Spleen (tissue), 11 donors: Measurements from ENCODE around the gene PRDX3. TPM values are rescaled to one million over a fixed set of nuclear protein-coding genes. Genes with fewer than 3 reads are reported as not detected.
"Not testable (repeated sequence)": the region's sequence is repeated elsewhere in the genome, so short reads cannot be mapped to it uniquely, and the experiment has no call there.

Experiments used
- DNase-seq: peaks from one replicate; pipeline ENCODE4 v3.0.0-alpha.2; 2020
- H3K27ac ChIP-seq, 8 donors: fragments of 200-600 bp; sonication (generic) in 7 of 8; 1 replicate in 4 of 8; 2 replicates in 4 of 8; pipeline versions ENCODE4 v1.5.0 to v1.8.0; 2016 to 2021; ENCODE audit warnings: inconsistent platforms in 4 of 8, mild to moderate bottlenecking in 4 of 8, moderate library complexity in 1 of 8
- H3K27me3 ChIP-seq, 7 donors: fragments of 200-600 bp; sonication (generic) in 6 of 7; replicated peaks in 1 of 7; 1 replicate in 4 of 7; 2 replicates in 3 of 7; pipeline versions ENCODE4 v1.5.0 to v1.8.0; 2016 to 2021; ENCODE audit warnings: inconsistent platforms in 3 of 7, mild to moderate bottlenecking in 1 of 7
- H3K36me3 ChIP-seq, 6 donors: fragments of 200-600 bp; sonication (generic) in 5 of 6; 1 replicate in 4 of 6; 2 replicates in 2 of 6; pipeline versions ENCODE4 v1.5.0 to v1.8.0; 2016 to 2021; ENCODE audit warnings: inconsistent platforms in 2 of 6
- H3K4me1 ChIP-seq, 6 donors: fragments of 200-600 bp; sonication (generic) in 5 of 6; 1 replicate in 3 of 6; 2 replicates in 3 of 6; pipeline versions ENCODE4 v1.5.0 to v1.8.0; 2016 to 2021; ENCODE audit warnings: inconsistent platforms in 3 of 6
- H3K4me3 ChIP-seq, 8 donors: fragments of 200-600 bp; sonication (generic) in 7 of 8; 1 replicate in 4 of 8; 2 replicates in 4 of 8; pipeline versions ENCODE4 v1.5.0 to v1.8.0; 2016 to 2021; ENCODE audit warnings: inconsistent platforms in 4 of 8, mild to moderate bottlenecking in 4 of 8, moderate library complexity in 2 of 8
- H3K9me3 ChIP-seq, 8 donors: fragments of 200-600 bp; sonication (generic) in 7 of 8; 1 replicate in 4 of 8; 2 replicates in 4 of 8; pipeline versions ENCODE4 v1.5.0 to v1.8.0; 2016 to 2021; ENCODE audit warnings: inconsistent platforms in 4 of 8
- CTCF ChIP-seq, 11 experiments: fragments of 200-600 bp in 7 of 11; fragments of 450-650 bp in 4 of 11; sonication (generic) in 4 of 11; IDR thresholded peaks in 8 of 11; conservative IDR thresholded peaks in 3 of 11; 1 replicate in 7 of 11; 2 replicates in 4 of 11; pipeline versions ENCODE4 v1.4.0 to v1.8.0; 2016 to 2021; ENCODE audit warnings: antibody characterized with exemption in 11 of 11, inconsistent platforms in 4 of 11, mild to moderate bottlenecking in 1 of 11
- POLR2A ChIP-seq, 3 donors: fragments of 450-650 bp; IDR thresholded peaks; one replicate each; pipeline ENCODE4 v1.5.1; 2017; ENCODE audit warnings: antibody characterized with exemption in 3 of 3, mild to moderate bottlenecking in 1 of 3
- POLR2AphosphoS5 ChIP-seq, 3 donors: sonication (generic); formaldehyde crosslinking; IDR thresholded peaks; one replicate each; pipeline ENCODE4 v1.5.1; 2017; ENCODE audit warnings: antibody characterized with exemption in 3 of 3
- WGBS, 5 donors: extraction: QIAGEN DNeasy Blood & Tissue Kit in 3 of 5; methylation state at CpG; one replicate each; pipeline versions ENCODE4 v1.1.5 to v1.1.7; 2013 to 2018; 5-methylcytosine and 5-hydroxymethylcytosine counted together
- intact Hi-C: fragments of 100-400 bp; cut with DNase I; formaldehyde crosslinking; loops from one replicate; pipeline ENCODE4 v1.15.0; 2023; ENCODE audit warnings: low total_unique reads
- polyA plus RNA-seq, 3 donors: library from polyadenylated mRNA; stranded (reverse); fragments of 200-250 nt; gene quantifications; one replicate each; pipeline ENCODE4 v1.2.1, GENCODE V29; 2013
- total RNA-seq, 7 donors: library from RNA; depleted of rRNA in 3 of 7; stranded (reverse); fragments of >200 nt in 3 of 7; fragmentation: NEBNext Ultra II Directional in 4 of 7; extraction: Animal tissue kit (Norgen Biotek cat#: 25700) in 4 of 7; gene quantifications; one replicate each; pipeline versions ENCODE4 v1.1.0 to v1.2.1, GENCODE V29; 2016 to 2021
- donor health status: healthy with polysubstance abuse.
- donor health status: DM: no; HTN: no; CAD: no; lungs with moderate emphysema.
- donor health status: DM: no; HTN: no; CAD: no.
- donor health status: Bipolar disorder and iron deficiency.
- donor health status: healthy.
- donor health status: DM: no; HTN: no; CAD: no.
- donor health status: DM: yes; HTN: yes; CAD: no.

The PRDX3 gene
- total and polyA plus RNA-seq, 10 donors: 61.9 to 138 (median 96.5) TPM

- TF ChIP-seq CTCF (IDR thresholded peaks at IDR 0.05 in 8 of 11, conservative IDR thresholded peaks at IDR 0.05 in 3 of 11) (no peak), POLR2AphosphoS5 (IDR thresholded peaks at IDR 0.05) (no peak), POLR2A (IDR thresholded peaks at IDR 0.05) (no peak)
- intact Hi-C loops: no loop called here
- H3K27ac ChIP-seq: no peak overlapping the region
- H3K4me3 ChIP-seq: no peak overlapping the region
- peaks cover 5 to 100% (median 74%) of the 10 kb centered on the region in 6 donors for H3K36me3 ChIP-seq
- DNase-seq: no peak
- no peaks in the 10 kb centered on the region for H3K4me1 ChIP-seq
- no peaks in the 10 kb centered on the region for H3K27me3 ChIP-seq
- no peaks in the 10 kb centered on the region for H3K9me3 ChIP-seq
- WGBS, 5 donors: 85 to 98% (median 92%) methylated on average over 5 of the region's 5 CpGs
These were observed 25.6 kb downstream of the PRDX3 start for GRCh38 chr10:119153041-119153440.

- H3K9me3 ChIP-seq, H3K4me1 ChIP-seq, H3K27ac ChIP-seq, H3K4me3 ChIP-seq, DNase-seq, H3K27me3 ChIP-seq, intact Hi-C loops: not testable (repeated sequence)
- peaks cover 8 to 100% (median 77%) of the 10 kb centered on the region in 6 donors for H3K36me3 ChIP-seq
- 91 to 98% (median 94%) methylated on average over 6 of the region's 6 CpGs for WGBS, 5 donors
These were observed 27.0 kb downstream of the PRDX3 start for GRCh38 chr10:119151601-119152000.

GRCh38 chr10:119149729-119150128, 28.9 kb downstream of the PRDX3 start:
- H3K4me1 ChIP-seq: no peaks in the 10 kb centered on the region
- 86 to 89% (median 88%) methylated on average over 13 of the region's 13 CpGs for WGBS, 5 donors
- no peaks in the 10 kb centered on the region for H3K27me3 ChIP-seq
- TF ChIP-seq CTCF (IDR thresholded peaks at IDR 0.05 in 8 of 11, conservative IDR thresholded peaks at IDR 0.05 in 3 of 11) (no peak), POLR2A (IDR thresholded peaks at IDR 0.05) (no peak), POLR2AphosphoS5 (IDR thresholded peaks at IDR 0.05) (no peak)
- intact Hi-C loops: no loop called here
- no peak overlapping the region for H3K27ac ChIP-seq
- DNase-seq: no peak
- H3K4me3 ChIP-seq: no peak overlapping the region
- peaks cover 3 to 99% (median 70%) of the 10 kb centered on the region in 6 donors for H3K36me3 ChIP-seq
- H3K9me3 ChIP-seq: no peaks in the 10 kb centered on the region

GRCh38 chr10:119149157-119149556, 29.5 kb downstream of the PRDX3 start:
- TF ChIP-seq CTCF (IDR thresholded peaks at IDR 0.05 in 8 of 11, conservative IDR thresholded peaks at IDR 0.05 in 3 of 11) (no peak), POLR2A (IDR thresholded peaks at IDR 0.05) (no peak), POLR2AphosphoS5 (IDR thresholded peaks at IDR 0.05) (no peak)
- H3K4me1 ChIP-seq: no peaks in the 10 kb centered on the region
- H3K27ac ChIP-seq: no peak overlapping the region
- WGBS, 5 donors: 94 to 95% (median 95%) methylated on average over 8 of the region's 8 CpGs
- no peak for DNase-seq
- H3K4me3 ChIP-seq: no peak overlapping the region
- no peaks in the 10 kb centered on the region for H3K27me3 ChIP-seq
- H3K9me3 ChIP-seq: no peaks in the 10 kb centered on the region
- H3K36me3 ChIP-seq: peaks cover 2 to 97% (median 64%) of the 10 kb centered on the region in 6 donors
- intact Hi-C loops: no loop called here

GRCh38 chr10:119143657-119144056, 35.0 kb downstream of the PRDX3 start:
- WGBS, 5 donors: 87 to 96% (median 94%) methylated on average over 9 to 10 of the region's 10 CpGs
- H3K4me3 ChIP-seq: no peak overlapping the region
- no peaks in the 10 kb centered on the region for H3K27me3 ChIP-seq
- intact Hi-C loops: no loop called here
- no peak for TF ChIP-seq POLR2A (IDR thresholded peaks at IDR 0.05)
- TF ChIP-seq CTCF (IDR thresholded peaks at IDR 0.05 in 8 of 11, conservative IDR thresholded peaks at IDR 0.05 in 3 of 11): no peak
- TF ChIP-seq POLR2AphosphoS5 (IDR thresholded peaks at IDR 0.05): no peak
- H3K27ac ChIP-seq: no peak overlapping the region
- DNase-seq: no peak
- H3K9me3 ChIP-seq: no peaks in the 10 kb centered on the region
- H3K36me3 ChIP-seq: peaks cover 2 to 78% (median 33%) of the 10 kb centered on the region in 6 donors
- H3K4me1 ChIP-seq: peaks cover 0 to 14% (median 5%) of the 10 kb centered on the region in 6 donors
